Measurements from ENCODE around the gene GRAMD2A.

GRAMD2A gene

GRCh38 chr15:72167445-72167844, 30.1 kb downstream of the GRAMD2A start:
- DNase-seq (ENCODE audit: low read depth): no peak

- DNase-seq (ENCODE audit: low read depth): no peak
Measured at GRCh38 chr15:72166716-72167417, 30.7 kb downstream of the GRAMD2A start.

- no peak for DNase-seq (ENCODE audit: low read depth)
Measured at GRCh38 chr15:72163719-72164118, 33.9 kb downstream of the GRAMD2A start.

- no peak for DNase-seq (ENCODE audit: low read depth)
Measured at GRCh38 chr15:72162569-72162968, 35.0 kb downstream of the GRAMD2A start.

GRCh38 chr15:72161361-72162132, 36.0 kb downstream of the GRAMD2A start:
- no peak for DNase-seq (ENCODE audit: low read depth)

- no peak for DNase-seq (ENCODE audit: low read depth)
Measured at GRCh38 chr15:72160696-72161245, 36.8 kb downstream of the GRAMD2A start.

- DNase-seq (ENCODE audit: low read depth): no peak
Measured at GRCh38 chr15:72156928-72157327, 40.7 kb downstream of the GRAMD2A start.

- DNase-seq (ENCODE audit: low read depth): peak; percentile 71
Measured at GRCh38 chr15:72155635-72156616, 41.7 kb downstream of the GRAMD2A start.

GRCh38 chr15:72155003-72155621, 42.5 kb downstream of the GRAMD2A start:
- DNase-seq (ENCODE audit: low read depth): no peak

- no peak for DNase-seq (ENCODE audit: low read depth)
Measured at GRCh38 chr15:72154316-72154715, 43.3 kb downstream of the GRAMD2A start.

- DNase-seq (ENCODE audit: low read depth): no peak
Measured at GRCh38 chr15:72153269-72154000, 44.2 kb downstream of the GRAMD2A start.

GRCh38 chr15:72147418-72147817, 50.2 kb downstream of the GRAMD2A start:
- DNase-seq (ENCODE audit: low read depth): no peak

GRCh38 chr15:72146934-72147333, 50.7 kb downstream of the GRAMD2A start:
- no peak for DNase-seq (ENCODE audit: low read depth)

GRCh38 chr15:72146221-72146620, 51.4 kb downstream of the GRAMD2A start:
- DNase-seq (ENCODE audit: low read depth): no peak

- no peak for DNase-seq (ENCODE audit: low read depth)
Measured at GRCh38 chr15:72141171-72142084, 56.2 kb downstream of the GRAMD2A start.

GRCh38 chr15:72140088-72140487, 57.5 kb downstream of the GRAMD2A start:
- no peak for DNase-seq (ENCODE audit: low read depth)

GRCh38 chr15:72139667-72140066, 57.9 kb downstream of the GRAMD2A start:
- no peak for DNase-seq (ENCODE audit: low read depth)

- DNase-seq (ENCODE audit: low read depth): no peak
Measured at GRCh38 chr15:72136170-72137051, 61.2 kb downstream of the GRAMD2A start.

GRCh38 chr15:72135719-72136118, 61.9 kb downstream of the GRAMD2A start:
- DNase-seq (ENCODE audit: low read depth): no peak

Data from stimulated activated CD8-positive, alpha-beta memory T cell treated with anti-CD3 and anti-CD28 coated beads, Interleukin-15, amount 100 ng/mL, for 1 hour (primary cell).